GM19193 (cell line): ENCODE measurements around the gene IL15.

Experiments
- POLR2A ChIP-seq: IDR thresholded peaks from 4 replicates; pipeline ENCODE4 v1.6.1; 2011; ENCODE audit not compliant: insufficient read depth, insufficient read length; ENCODE audit errors: extremely low read depth

Gene IL15

DNA sequence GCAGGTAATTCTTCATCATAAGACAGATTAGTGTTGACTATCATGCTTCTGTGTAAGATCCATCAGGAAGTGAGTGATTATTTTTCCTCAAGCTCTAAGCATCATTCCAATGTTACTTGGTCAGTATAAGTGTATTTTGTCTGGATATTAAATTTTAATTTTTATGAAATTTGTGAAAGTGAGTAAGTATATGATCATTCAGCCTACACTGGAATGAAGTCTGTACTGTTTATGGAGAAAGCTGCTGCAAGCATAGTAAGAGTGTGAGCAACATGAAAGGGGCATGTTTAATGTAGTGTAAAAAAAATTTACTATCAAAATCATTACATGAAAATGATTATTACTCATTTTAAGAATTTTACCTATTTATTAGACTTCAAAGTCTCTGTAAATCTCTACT is 84.8 kb downstream of the IL15 start:
- TF ChIP-seq POLR2A: no peak

DNA sequence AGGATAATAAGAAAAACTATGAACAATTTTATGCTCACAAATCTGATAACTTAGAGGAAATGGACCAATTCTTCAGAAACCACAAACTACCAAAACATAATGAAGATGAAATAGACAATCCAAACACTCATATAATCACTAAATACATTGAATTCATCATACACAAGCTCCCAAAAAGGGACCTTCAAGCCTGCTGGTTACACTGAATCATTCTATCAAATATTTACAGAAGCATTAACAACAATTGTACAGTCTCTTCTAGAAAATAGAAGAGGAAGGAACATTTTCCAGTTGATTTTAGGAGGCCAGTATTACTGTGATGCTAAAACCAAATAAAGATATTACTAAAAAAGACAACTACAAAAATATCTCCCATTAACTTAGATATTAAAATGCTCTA is 88.3 kb downstream of the IL15 start:
- TF ChIP-seq POLR2A: no peak

DNA sequence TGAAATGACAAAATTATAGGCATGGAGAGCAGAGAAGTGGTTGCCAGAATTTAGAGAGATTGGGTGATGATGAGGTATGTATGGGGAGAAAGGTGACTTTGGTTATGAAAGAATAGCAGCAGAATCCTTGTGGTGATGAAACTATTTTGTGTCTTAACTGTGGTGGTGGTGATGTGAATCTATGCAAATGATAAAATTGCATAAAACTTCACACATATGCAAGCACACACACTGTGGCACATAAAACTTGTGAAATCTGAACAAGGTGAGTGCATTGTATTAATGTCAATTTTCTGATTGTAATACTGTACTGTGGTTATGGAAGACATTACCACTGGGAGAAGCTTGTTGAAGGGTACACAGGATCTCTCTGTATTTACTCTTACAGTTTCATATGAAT is 91.0 kb downstream of the IL15 start:
- TF ChIP-seq POLR2A: no peak

DNA sequence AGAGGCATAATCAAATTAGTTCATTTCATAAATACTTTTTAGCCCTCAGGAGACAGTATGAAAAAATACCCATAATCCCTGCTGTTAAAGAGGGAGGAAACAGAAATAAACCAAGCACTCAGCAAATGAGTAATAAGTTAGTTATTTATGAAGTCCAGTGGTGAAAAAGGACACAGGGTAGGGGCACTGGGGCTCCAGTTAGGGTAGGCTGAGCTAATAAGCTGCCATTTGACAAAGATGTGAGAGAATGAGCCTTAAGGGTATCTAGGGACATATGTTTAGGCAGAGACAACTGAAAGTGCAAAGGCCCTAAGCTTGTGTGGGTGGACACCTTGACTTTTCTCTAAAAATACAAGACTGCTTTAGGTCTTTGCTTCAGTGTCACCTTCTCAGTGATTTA is 94.4 kb downstream of the IL15 start:
- TF ChIP-seq POLR2A: no peak

DNA sequence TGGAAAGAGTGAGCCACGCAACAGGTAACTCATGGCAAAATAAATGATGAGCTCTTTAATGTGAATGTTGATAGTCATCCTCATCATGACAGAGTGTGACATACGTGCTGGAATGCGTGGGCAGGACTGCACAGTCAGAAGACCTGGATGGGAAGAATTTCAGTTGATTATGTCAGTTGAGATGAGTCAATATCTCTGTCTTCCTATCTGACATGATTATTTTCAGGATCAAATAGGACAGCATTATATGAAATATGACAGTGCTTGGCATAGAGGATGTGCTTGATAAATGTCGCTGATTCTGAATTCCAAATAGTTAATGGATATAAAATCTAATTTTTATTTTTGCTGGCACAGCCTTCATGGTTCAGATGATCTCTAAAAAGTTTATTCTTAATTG is 95.1 kb downstream of the IL15 start:
- TF ChIP-seq POLR2A: no peak

DNA sequence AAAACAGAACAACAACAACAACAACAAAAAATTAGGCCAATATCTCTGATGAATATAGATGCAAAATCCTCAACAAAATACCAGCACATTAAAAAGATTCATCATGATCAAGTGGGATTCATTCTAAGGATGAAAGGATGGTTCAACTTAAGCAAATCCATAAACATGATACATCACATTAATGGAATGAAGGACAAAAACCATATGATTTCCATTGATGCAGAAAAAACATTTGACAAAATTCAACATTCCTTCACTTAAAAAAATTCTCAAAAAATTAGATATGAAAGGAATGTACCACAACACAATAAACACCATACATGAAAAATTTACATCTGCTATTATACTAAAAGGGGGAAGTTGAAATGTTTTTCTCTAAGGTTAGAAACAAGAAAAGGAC is 103.3 kb downstream of the IL15 start:
- no peak for TF ChIP-seq POLR2A

DNA sequence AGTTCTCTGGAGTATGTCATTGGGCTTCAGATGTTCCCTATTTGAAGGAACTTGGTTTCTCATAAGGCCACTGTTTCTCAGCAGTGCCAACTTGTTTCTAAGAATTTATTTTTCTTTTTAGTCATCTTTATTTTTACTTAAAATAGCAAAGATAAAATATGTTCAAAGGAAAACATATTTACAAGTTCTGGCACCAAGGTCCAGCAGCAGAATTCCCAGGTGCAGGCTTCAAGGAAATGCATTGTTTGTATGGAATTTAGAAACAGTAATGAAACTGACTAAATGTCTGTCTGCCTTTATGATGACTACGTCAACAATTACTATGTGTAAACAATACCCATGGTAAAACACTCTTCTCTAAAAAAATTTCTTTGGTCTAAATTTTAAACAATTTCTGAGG is 109.6 kb downstream of the IL15 start:
- TF ChIP-seq POLR2A: no peak

DNA sequence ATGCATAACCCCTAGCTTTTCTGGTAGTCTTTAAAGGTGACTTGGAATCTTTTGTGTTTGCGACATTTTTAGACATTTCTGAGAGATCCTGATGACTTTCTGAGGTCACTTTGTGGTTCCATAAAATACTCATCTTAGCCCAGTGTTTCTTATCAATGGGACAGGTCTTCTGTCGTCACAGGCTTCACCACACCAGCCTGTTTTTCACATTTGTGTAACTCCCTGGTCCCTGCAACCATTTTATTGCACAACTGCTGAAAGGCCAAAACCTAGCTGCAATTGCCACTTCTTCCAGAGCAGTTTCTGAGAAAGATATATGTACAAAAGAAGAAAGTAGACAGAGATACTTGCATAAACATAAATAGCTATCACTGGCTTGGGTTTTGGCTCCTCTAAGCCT is 120.9 kb downstream of the IL15 start:
- TF ChIP-seq POLR2A: no peak

DNA sequence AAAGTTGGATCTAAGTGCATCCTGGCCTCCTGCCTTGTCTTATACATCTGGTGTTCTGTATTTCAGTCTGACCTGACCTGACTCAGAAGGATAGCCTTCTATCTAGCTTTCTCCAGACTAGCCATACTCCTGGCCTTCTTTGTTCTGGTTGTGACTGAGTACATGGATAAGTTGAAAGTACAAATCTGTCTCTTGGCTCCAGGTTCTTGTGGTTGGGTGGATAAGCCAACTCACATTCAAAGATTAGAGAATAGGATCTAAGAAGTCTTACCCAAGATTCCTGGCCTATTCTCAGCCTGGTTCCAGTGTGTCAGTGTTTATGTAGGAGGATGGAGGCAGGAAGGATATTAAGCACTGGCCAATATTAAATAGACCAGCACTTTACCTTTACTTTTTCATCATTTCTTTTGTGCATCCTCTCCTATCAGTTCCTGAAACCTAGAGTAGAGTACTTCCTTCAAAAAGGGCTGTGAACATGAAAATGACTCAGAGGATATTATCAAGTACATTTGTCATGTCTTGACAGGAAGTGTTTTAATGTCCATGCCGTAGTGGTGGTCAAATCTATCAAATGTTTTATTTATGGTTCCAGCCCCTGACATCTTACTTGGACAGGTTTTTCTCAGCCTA is 123.5 kb downstream of the IL15 start:
- TF ChIP-seq POLR2A: no peak

DNA sequence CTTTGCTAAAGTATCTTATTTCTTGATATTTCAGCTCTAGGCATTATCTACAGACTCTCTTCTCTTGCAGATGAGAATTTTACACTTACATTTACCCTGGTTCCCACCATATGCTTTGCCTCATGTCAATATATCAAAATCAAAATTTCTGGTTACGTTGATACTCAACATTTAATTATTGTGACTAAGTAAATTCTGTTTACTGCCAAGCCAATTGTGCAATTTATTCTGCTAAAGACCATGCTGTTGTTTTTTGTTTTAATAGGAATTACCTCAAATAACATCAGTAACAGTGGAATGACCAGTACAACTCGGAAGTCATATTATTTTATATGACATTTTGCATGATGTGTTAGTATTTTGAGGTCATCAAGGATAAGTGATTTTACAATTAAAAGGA is 125.5 kb downstream of the IL15 start:
- TF ChIP-seq POLR2A: no peak

DNA sequence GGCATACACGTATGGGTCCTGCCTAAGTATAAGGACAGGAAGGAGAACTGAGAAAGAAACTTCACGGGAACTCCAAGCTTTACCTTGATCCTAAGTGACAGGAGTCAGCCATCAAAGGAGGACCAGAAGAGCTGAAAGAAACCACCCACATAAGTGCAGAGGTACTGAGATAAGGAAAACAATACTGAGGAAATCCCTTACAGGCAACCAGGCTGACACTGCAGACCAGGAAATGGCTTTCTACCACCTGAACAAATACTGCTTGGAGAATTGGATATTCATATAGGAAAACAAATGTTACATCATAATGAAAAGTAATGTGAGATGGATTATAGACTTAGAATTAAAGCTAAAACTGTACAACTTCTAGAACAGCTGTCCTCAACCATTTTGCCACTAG is 127.0 kb downstream of the IL15 start:
- no peak for TF ChIP-seq POLR2A

DNA sequence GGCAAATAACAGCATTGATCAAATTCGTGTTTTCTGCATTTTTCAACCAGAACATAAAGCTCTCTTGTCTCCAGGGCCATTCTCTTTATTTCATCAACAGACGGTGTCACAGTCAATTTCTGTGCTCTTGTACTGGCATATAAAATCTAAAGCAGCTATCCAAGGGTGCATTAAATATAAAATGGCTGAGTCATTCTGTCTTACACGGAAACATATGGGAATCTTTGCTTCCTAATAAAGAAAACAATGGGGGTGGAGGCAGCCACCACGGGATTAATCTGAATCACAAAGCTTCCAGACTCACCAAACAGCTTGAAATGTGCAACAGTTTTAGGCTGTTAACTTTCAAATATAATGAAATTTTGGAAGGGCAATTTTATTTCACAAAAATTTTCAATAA is 132.6 kb downstream of the IL15 start:
- TF ChIP-seq POLR2A: no peak

DNA sequence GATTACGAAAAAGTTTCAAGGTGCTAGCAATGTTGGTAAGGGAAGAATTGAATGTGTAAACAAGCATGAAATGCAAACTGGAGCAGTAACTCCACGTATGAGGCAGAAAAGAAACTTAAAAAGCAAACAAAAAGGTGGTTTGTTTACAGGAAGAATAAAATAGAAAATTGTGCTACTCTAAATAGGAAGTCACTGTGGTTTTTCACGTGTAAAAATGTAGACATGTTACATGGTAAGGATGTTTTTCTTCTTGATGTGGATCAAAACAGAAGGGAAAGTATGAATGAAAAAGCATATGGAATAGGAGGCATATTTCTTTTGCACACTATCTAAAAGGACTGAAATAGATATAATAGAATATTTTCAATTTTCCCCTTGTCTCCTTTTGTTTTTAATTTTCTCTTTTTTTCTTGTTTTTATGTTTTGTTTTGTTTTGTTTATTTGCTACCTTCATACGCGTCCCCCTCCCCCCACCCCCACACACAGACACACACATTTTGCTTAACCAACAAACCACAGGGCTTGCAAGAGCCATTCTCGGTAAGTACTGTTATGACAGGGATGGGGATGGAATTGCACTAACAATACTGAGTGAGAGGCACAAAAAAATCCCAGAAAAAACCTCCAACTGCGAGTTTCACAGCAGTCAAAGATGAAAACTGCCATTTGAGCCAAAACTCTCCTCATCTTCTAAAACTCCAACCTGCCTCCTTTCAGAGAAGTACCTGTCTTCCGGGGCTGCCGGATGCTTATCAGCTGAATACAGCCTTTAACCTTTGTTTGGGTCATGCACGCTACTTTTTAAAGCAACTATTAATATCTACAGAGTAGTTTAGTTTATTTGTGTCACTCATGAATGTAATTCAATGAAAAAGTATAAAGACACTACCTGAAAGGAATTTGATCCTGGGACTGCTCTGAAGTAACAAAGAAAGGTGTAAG is 135.8 kb downstream of the IL15 start:
- TF ChIP-seq POLR2A: no peak

DNA sequence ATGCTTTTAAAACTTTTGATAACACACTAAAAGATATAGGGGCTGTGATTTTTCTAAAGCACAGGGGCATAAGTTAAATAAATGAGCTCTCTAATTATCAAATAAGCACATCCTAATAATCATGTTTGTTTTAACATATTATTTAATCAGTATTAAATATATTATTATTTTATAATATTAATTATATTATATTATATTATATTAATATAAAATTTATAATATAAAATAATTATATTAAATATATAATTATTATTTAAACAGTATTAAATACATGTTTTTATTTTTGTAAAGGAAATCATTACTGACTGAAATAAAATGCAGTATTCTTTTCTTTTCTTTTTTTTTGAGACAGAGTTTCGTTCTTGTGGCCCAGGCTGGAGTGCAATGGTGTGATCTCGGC is 136.5 kb downstream of the IL15 start:
- no peak for TF ChIP-seq POLR2A

DNA sequence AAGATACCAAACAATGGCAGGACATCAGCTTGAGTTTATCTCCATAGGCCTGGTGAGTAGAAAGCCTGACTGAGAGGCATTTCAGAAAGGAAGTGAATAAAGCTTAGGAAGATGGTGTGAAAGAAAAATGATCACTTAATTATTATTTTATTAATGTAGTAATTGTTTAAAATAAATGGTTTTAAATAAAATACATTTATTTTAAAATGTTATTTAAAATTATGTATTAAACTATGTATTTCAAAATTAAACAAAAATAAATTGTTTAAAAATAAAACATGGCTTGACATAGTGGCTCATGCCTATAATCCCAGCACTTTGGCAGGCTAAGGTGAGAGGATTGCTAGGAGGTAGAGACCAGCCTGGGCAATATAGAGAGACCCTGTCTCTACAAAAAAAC is 145.8 kb downstream of the IL15 start:
- TF ChIP-seq POLR2A: no peak
